NCI-H187 (cell line): ENCODE data around the gene XIRP2.

Experiments used
- DNase-seq, 2 experiments: peaks; one replicate each; lab custom pipeline; 2025; lab: John Stamatoyannopoulos, UW

Gene XIRP2

GRCh38 chr2:167293943-167294775 is 405.9 kb downstream of the XIRP2 start:
- no peak for DNase-seq

GRCh38 chr2:167294776-167295140 is 406.5 kb downstream of the XIRP2 start:
- DNase-seq = no peak

- no peak for DNase-seq
Measured at GRCh38 chr2:167297292-167297691, 409.0 kb downstream of the XIRP2 start.

GRCh38 chr2:167298017-167298416 is 409.7 kb downstream of the XIRP2 start:
- DNase-seq = no peak
